ENCODE results near the gene NSRP1. TPM values are rescaled to one million over a fixed set of nuclear protein-coding genes. Genes with fewer than 3 reads are reported as not detected.

NSRP1 gene
- total RNA-seq, 1 experiment from 2014 or later = 3.0 TPM

DNA sequence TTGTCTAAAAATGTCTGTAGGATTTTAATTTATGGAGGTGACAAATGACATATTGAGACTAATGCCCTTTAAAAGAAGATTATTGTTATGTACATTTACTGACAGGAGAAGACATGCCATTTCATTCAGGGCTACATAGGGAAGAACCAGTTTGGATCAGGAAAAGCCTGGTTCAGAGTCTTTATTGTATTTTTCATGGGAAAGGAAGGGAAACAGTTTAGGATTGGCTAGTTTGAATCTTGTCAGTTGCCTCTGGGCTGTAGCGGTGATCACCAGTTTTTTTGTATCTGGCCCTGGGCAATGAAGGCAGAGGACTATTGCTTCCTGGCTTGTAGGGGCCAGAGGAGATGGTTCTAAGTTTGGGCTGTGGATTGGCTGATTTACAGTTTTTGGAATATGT, 31.8 kb downstream of the NSRP1 start:
- no peaks in the 10 kb centered on the region for H3K36me3 ChIP-seq (replicated peaks; ENCODE audit: control insufficient read depth, insufficient read depth, low read length)
- DNase-seq = no peak
- H3K4me3 ChIP-seq (ENCODE audit: insufficient read depth, low read depth, low read length) = no peak overlapping the region
- H3K27me3 ChIP-seq (ENCODE audit: control insufficient read depth, insufficient read depth, low read length) = no peaks in the 10 kb centered on the region

DNA sequence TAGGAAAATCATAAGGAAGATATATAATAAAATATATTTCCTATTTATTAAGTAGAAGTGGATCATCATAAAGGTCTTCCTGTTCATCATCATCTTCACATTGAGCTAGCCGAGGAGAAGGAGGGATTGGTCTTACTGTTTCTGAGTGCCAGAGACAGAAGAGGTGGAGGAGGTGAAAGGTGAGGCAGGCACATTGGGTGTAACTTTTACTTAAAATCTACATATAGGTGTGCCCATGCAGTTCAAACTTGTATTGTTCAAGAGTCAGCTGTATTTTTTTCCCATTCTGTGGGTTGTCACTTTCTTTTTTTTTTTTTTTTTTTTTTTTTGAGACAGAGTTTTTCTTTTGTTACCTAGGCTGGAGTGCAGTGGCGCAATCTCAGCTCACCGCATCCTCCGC, 34.9 kb downstream of the NSRP1 start:
- no peaks in the 10 kb centered on the region for H3K27me3 ChIP-seq (ENCODE audit: control insufficient read depth, insufficient read depth, low read length)
- DNase-seq = no peak
- H3K4me3 ChIP-seq (ENCODE audit: insufficient read depth, low read depth, low read length) = no peak overlapping the region
- H3K36me3 ChIP-seq (replicated peaks; ENCODE audit: control insufficient read depth, insufficient read depth, low read length) = no peaks in the 10 kb centered on the region; the same call in 1 of the 2 replicates

DNA sequence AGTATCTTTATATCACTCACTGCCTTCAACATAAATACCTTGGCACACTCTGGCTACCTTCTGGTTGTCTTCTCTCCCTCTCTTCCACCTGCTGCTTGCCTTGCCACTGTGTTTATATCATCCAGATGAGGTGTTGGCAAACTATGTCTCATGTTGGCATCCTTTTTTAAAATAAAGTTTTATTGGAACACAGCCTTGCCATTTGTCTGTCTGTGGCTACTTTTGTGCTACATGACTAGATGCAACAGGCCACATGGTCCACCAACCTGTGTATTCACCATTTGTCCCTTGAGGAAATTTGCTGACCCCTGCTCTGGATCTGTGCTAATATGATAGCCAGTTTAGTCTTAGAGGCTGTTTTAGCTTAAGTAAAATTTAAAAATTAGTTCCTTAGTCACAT, 36.8 kb downstream of the NSRP1 start:
- no peak overlapping the region for H3K4me3 ChIP-seq (ENCODE audit: insufficient read depth, low read depth, low read length)
- no peaks in the 10 kb centered on the region for H3K27me3 ChIP-seq (ENCODE audit: control insufficient read depth, insufficient read depth, low read length)
- no peaks in the 10 kb centered on the region; the same call in 1 of the 2 replicates for H3K36me3 ChIP-seq (replicated peaks; ENCODE audit: control insufficient read depth, insufficient read depth, low read length)
- DNase-seq = no peak

DNA sequence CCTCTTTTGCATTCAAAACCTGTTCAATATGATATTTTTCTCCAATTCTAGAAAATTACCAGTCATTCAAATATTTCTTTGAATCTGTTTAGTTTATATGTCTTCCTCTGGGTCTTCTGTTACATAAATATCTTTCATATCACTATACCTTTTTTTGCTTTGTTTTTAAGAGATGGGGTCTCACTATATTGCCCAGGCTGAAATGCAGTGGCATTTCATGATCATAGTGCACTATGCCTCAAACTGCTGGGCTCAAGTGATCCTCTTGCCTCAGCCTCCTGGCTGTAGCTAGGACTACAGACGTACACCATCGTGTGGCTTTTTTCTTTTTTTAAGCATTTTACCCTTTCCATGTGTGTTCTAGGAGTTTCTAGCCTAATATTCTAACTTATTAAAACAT, 38.8 kb downstream of the NSRP1 start:
- Histone ChIP-seq H3K27me3 (ENCODE audit: control insufficient read depth, insufficient read depth, low read length) (no peaks in the 10 kb centered on the region), H3K4me3 (ENCODE audit: insufficient read depth, low read depth, low read length) (no peak overlapping the region), H3K36me3 (replicated peaks; ENCODE audit: control insufficient read depth, insufficient read depth, low read length) (no peaks in the 10 kb centered on the region; the same call in 1 of the 2 replicates)
- no peak for DNase-seq

DNA sequence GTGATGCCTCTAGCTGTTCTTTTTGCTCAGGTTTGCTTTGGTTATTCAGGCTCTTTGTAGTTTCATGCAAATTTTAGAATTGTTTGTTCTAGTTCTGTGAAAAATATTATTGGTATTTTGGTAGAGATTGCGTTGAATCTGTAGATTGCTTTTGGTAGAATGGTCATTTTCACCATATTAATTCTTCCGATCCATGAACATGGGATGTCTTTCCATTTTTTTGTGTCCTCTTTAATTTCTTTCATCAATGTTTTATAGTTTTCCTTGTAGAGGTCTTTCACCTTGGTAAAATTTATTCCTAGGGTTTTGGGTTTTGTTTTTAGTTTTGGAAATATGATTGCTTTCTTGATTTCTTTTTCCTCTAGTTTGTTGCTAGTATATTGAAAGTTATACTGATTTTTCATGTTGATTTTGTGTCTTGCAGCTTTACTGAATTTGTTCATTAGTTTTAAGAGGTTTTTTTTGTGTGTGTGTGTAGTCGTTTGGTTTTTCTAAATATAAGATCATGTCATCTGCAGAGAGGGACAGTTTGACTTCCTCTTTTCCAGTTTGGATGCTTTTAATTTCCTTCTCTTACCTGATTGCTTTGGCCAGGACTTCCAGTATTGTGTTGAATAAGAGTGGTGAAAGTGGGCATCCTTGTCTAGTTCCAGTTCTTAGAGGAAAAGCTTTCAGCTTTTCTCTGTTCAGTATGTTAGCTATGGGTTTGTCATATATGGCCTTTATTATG, 42.4 kb downstream of the NSRP1 start:
- DNase-seq = no peak
- H3K36me3 ChIP-seq (replicated peaks; ENCODE audit: control insufficient read depth, insufficient read depth, low read length) = no peaks in the 10 kb centered on the region; the same call in 1 of the 2 replicates

DNA sequence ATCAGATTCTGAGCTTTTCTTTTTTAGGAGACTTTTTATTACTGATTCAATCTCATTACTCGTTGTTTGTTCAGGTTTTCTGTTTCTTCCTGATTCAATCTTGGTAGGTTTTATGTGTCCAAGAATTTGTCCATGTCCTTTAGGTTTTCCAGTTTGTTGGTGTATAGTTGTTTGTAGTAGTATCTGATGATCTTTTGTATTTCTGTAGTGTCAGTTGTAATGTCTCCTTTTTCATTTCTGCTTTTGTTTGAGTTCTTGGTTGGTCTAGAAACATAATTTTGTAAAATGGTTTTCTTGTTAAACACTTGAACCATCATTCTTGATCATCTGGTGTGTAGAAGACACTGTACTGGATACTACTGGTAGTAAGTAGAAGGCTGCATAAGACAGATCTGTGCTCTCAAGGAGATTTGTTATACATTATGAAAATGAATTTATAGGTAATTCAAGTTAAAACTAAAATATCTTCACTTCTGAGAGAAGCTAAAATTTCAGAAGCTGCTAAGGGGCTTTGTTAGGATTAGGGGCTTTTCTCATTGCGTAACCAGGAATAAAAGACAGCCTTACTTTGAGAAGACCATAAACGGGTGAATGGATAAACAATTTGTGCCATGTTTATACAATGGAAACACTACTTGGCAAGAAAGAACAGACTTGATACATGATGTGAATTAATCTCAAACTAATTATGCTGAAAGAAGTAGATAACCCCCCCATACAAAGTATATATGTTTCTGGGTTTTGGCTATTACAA, 44.0 kb downstream of the NSRP1 start:
- H3K27me3 ChIP-seq (ENCODE audit: control insufficient read depth, insufficient read depth, low read length) = no peaks in the 10 kb centered on the region
- no peaks in the 10 kb centered on the region; the same call in 1 of the 2 replicates for H3K36me3 ChIP-seq (replicated peaks; ENCODE audit: control insufficient read depth, insufficient read depth, low read length)
- no peak overlapping the region for H3K4me3 ChIP-seq (ENCODE audit: insufficient read depth, low read depth, low read length)
- DNase-seq = no peak

More for the DNA sequence above, 42.4 kb downstream of the NSRP1 start:
- Histone ChIP-seq H3K4me3 (ENCODE audit: insufficient read depth, low read depth, low read length) (no peak overlapping the region), H3K27me3 (ENCODE audit: control insufficient read depth, insufficient read depth, low read length) (no peaks in the 10 kb centered on the region)

DNA sequence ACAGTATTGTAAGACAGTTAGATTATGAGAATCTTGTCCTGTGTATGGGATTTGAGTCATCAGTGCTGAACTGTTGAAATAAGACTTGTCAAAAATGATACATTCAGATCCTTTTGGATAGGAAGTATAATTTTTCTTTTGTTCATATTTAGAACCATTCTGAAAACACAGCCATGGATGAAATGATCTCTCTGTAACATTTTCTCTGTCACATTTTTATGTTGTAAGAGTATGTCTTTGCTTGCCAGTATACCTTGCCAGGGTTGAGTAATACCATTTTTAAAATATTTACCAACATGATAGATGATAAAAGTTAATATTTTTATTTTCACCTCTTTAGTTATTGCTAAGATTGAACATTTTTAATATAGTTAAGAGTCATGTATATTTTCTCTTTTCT, 45.0 kb downstream of the NSRP1 start:
- H3K36me3 ChIP-seq (replicated peaks; ENCODE audit: control insufficient read depth, insufficient read depth, low read length) = no peaks in the 10 kb centered on the region
- no peak overlapping the region for H3K4me3 ChIP-seq (ENCODE audit: insufficient read depth, low read depth, low read length)

DNA sequence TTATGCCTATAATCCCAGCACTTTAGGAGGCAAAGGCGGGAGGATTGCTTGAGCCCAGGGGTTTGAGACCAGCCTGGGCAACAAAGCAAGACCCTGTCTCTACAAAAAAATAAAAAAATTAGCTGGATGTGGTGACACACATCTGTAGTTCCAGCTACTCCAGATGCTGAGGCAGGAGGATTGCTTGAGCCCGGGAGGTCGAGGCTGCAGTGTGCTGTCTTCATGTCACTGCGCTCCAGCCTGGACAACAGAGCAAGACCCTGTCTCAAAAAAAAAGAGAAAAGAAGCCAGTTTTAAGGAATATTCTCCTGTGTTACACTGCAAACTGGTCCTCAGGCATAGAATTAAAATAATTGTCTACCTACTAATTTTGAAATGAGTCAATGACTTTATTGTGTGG, 47.9 kb downstream of the NSRP1 start:
- H3K4me3 ChIP-seq (ENCODE audit: insufficient read depth, low read depth, low read length) = no peak overlapping the region
- no peak for DNase-seq
- H3K27me3 ChIP-seq (ENCODE audit: control insufficient read depth, insufficient read depth, low read length) = no peaks in the 10 kb centered on the region
- H3K36me3 ChIP-seq (replicated peaks; ENCODE audit: control insufficient read depth, insufficient read depth, low read length) = no peaks in the 10 kb centered on the region

More for the DNA sequence above, 45.0 kb downstream of the NSRP1 start:
- no peak for DNase-seq
- no peaks in the 10 kb centered on the region for H3K27me3 ChIP-seq (ENCODE audit: control insufficient read depth, insufficient read depth, low read length)

DNA sequence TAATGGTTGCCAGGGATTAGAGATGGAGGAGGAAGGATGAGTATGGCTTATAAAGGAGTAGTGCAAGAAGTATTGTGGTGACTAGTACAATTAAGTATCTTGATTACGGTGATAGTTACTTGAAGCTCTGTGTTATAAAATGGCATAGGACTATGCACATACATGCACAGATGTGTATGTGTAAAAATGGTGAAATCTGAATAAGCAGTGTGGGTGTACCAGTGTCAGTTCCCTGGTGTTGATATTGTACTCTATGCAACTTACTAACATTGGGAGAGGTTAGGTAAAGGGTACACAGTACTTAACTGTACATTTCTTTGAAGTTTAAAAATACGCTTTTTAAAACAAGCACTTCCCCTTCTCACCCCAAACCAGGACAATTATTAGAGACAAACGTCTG, 48.5 kb downstream of the NSRP1 start:
- H3K36me3 ChIP-seq (replicated peaks; ENCODE audit: control insufficient read depth, insufficient read depth, low read length) = no peaks in the 10 kb centered on the region
- DNase-seq = no peak

DNA sequence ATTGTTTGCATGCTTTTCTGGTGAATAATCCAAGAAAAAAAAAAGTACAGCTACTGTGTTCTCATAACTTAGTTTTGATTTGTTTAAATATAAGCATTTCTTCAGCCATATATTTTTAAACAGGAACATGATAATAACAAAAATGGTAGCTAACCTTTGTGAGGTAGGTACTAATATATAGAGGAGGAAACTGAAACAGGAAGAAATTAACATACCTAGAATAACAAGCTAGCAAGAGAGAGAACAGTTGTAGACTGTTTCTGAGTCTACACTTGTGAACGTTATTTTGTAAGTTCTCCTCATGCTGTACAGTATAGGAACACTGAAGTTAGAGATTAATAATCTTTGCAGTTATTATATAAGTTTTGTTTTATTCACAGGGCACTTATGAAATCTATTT, 49.3 kb downstream of the NSRP1 start:
- no peak overlapping the region for H3K4me3 ChIP-seq (ENCODE audit: insufficient read depth, low read depth, low read length)
- no peaks in the 10 kb centered on the region for H3K27me3 ChIP-seq (ENCODE audit: control insufficient read depth, insufficient read depth, low read length)
- no peaks in the 10 kb centered on the region for H3K36me3 ChIP-seq (replicated peaks; ENCODE audit: control insufficient read depth, insufficient read depth, low read length)
- DNase-seq = no peak

More for the DNA sequence above, 48.5 kb downstream of the NSRP1 start:
- H3K4me3 ChIP-seq (ENCODE audit: insufficient read depth, low read depth, low read length) = no peak overlapping the region
- no peaks in the 10 kb centered on the region for H3K27me3 ChIP-seq (ENCODE audit: control insufficient read depth, insufficient read depth, low read length)

DNA sequence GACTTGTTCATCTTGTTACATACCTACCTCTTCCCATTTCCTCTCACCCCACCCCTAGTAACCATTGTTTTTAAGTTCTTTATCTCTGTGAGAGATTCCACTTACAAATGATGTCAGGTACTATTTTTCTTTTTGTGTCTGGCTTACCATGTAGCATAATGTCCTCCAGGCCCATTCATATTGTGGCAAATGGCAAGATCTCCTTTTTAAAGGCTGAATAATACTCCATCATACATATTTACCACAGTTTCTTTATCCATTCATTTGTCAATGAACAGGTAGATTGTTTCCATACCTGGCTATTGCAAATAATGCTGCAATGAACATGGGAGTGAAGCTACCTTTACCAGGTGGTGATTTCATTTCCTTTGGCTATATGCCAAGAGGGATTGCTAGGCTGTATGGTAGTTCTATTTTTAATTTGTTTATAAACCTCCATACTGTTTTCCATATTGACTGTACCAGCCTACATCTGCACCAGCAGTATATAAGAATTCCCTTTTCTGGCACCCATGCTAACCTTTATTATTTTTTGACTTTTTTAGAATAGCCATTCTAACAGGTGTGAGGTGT, 53.9 kb downstream of the NSRP1 start:
- DNase-seq = no peak
- H3K4me3 ChIP-seq (ENCODE audit: insufficient read depth, low read depth, low read length) = no peak overlapping the region
- peaks cover under 1% of the 10 kb centered on the region; the same call in 1 of the 2 replicates for H3K36me3 ChIP-seq (replicated peaks; ENCODE audit: control insufficient read depth, insufficient read depth, low read length)
- H3K27me3 ChIP-seq (ENCODE audit: control insufficient read depth, insufficient read depth, low read length) = no peaks in the 10 kb centered on the region

DNA sequence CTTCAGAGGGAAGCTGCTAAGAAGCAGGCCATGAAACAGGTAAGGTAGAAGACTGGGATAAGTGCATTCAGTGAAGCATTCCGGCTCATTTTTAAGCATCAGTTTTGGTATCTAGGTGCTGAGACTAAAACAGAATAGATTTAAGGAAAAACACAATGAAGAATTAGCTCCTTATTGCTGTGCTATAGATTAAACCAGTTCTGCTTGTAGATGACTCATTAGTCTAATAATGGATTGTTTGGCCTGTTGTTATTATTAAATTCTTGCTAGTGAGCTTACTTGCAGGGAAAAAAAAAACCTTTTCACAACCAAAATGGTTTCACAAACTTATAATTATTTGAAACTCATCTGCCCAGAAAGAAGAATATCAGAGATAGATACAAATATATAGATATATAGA, 55.9 kb downstream of the NSRP1 start:
- peaks cover 1% of the 10 kb centered on the region; the same call in 1 of the 2 replicates for H3K36me3 ChIP-seq (replicated peaks; ENCODE audit: control insufficient read depth, insufficient read depth, low read length)
- no peak for DNase-seq
- no peaks in the 10 kb centered on the region for H3K27me3 ChIP-seq (ENCODE audit: control insufficient read depth, insufficient read depth, low read length)

DNA sequence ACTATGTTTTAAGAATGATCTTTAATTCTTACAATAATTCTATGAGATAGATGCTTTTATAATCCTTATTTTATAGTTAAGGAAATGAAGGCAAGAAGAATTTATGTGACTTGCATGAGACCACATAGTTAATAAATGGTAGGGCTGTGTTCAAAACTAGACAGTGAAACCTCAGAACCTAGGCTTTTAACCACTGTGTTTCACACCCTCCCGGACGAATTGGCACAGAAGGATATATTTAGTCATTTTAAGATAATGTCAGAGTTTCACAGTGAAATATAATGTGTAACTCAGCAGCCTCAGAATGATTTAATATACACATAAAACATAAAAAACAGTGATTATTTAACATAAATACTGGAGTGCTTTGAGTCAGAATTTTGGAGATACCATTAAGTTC, 57.0 kb downstream of the NSRP1 start:
- no peak for DNase-seq
- Histone ChIP-seq H3K36me3 (replicated peaks; ENCODE audit: control insufficient read depth, insufficient read depth, low read length) (peaks cover 1% of the 10 kb centered on the region; the same call in 1 of the 2 replicates), H3K27me3 (ENCODE audit: control insufficient read depth, insufficient read depth, low read length) (no peaks in the 10 kb centered on the region), H3K4me3 (ENCODE audit: insufficient read depth, low read depth, low read length) (no peak overlapping the region)

More for the DNA sequence above, 55.9 kb downstream of the NSRP1 start:
- H3K4me3 ChIP-seq (ENCODE audit: insufficient read depth, low read depth, low read length) = no peak overlapping the region

DNA sequence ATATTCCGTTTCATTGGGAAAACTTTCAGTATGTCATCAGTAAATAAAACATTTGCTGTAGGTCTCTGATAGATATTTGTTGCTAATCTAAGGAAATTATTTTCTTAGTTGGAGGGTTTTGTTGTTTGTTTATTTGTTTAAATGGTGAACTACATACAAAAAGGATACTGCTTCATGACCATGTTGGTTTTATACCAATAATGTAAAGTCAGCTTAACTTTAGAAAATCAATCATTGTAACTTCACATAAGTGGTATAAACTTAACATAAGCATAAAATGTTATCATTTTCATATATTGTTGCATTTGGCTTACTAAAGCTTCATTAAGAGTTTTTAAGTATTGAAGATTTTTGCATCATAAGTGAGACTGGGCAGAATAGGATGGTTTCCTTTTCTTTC, 57.9 kb downstream of the NSRP1 start:
- H3K36me3 ChIP-seq (replicated peaks; ENCODE audit: control insufficient read depth, insufficient read depth, low read length) = peaks cover 4% of the 10 kb centered on the region
- H3K27me3 ChIP-seq (ENCODE audit: control insufficient read depth, insufficient read depth, low read length) = no peaks in the 10 kb centered on the region
- DNase-seq = no peak
- H3K4me3 ChIP-seq (ENCODE audit: insufficient read depth, low read depth, low read length) = no peak overlapping the region

DNA sequence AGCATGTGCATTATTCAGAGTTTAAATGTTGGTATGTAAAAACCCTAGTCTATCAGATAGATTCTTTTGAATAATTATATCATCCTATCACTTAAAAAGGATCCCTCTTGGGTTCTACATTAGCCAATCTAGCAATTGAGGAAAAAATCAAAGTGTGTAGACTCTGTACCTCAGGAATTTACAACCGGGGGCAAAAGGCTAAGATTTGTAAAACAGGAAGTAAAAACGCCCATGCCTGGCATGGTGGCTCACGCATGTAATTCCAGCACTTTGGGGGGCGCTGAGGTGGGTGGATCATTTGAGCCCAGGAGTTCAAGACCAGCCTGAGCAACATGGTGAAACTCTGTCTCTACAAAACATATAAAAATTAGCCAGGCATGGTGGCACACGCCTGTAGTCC, 60.2 kb downstream of the NSRP1 start:
- Histone ChIP-seq H3K4me3 (ENCODE audit: insufficient read depth, low read depth, low read length) (no peak overlapping the region), H3K27me3 (ENCODE audit: control insufficient read depth, insufficient read depth, low read length) (no peaks in the 10 kb centered on the region), H3K36me3 (replicated peaks; ENCODE audit: control insufficient read depth, insufficient read depth, low read length) (peaks cover 6% of the 10 kb centered on the region)
- DNase-seq = no peak
